Stomach (tissue), 4 donors: Measurements from ENCODE around the gene RMC1.

Experiments used
- POLR2A ChIP-seq, 4 donors: fragments of 450-650 bp; IDR thresholded peaks; one replicate each; pipeline ENCODE4 v1.6.1; 2016; ENCODE audit warnings: antibody characterized with exemption in 4 of 4, control low read depth in 2 of 4, mild to moderate bottlenecking in 1 of 4, moderate library complexity in 1 of 4
- POLR2AphosphoS5 ChIP-seq, 3 donors: sonication (generic); formaldehyde crosslinking; IDR thresholded peaks; one replicate each; pipeline ENCODE4 v1.6.1; 2016; ENCODE audit warnings: antibody characterized with exemption in 3 of 3
- TF ChIP-seq, protein P1 (sequence below), 7 experiments: fragments of 450-650 bp in 4 of 7; fragments of 200-600 bp in 3 of 7; sonication (generic) in 3 of 7; IDR thresholded peaks; one replicate each; pipeline ENCODE4 v1.5.1; 2016 to 2019; ENCODE audit warnings: antibody characterized with exemption in 7 of 7, control low read depth in 2 of 7, mild to moderate bottlenecking in 1 of 7

- TF ChIP-seq, protein P1, sequence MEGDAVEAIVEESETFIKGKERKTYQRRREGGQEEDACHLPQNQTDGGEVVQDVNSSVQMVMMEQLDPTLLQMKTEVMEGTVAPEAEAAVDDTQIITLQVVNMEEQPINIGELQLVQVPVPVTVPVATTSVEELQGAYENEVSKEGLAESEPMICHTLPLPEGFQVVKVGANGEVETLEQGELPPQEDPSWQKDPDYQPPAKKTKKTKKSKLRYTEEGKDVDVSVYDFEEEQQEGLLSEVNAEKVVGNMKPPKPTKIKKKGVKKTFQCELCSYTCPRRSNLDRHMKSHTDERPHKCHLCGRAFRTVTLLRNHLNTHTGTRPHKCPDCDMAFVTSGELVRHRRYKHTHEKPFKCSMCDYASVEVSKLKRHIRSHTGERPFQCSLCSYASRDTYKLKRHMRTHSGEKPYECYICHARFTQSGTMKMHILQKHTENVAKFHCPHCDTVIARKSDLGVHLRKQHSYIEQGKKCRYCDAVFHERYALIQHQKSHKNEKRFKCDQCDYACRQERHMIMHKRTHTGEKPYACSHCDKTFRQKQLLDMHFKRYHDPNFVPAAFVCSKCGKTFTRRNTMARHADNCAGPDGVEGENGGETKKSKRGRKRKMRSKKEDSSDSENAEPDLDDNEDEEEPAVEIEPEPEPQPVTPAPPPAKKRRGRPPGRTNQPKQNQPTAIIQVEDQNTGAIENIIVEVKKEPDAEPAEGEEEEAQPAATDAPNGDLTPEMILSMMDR (IDR thresholded peaks at IDR 0.05): no peak
- TF ChIP-seq POLR2A (IDR thresholded peaks at IDR 0.05) (no peak), POLR2AphosphoS5 (IDR thresholded peaks at IDR 0.05) (no peak)
These were observed 44.0 kb downstream of the RMC1 start for GRCh38 chr18:23547306-23547705.
